Cardiac septum (tissue), 1 donor: ENCODE measurements around the gene GRM4. TPM values are rescaled to one million over a fixed set of nuclear protein-coding genes. Genes with fewer than 3 reads are reported as not detected.

Experiments used
- DNase-seq: peaks from one replicate; pipeline ENCODE4 v3.0.0-alpha.2; 2020; ENCODE audit warnings: low spot score
- intact Hi-C: fragments of 100-400 bp; cut with DNase I; formaldehyde crosslinking; loops from one replicate; pipeline ENCODE4 v1.14.0; 2022
- total RNA-seq: library from RNA; stranded (reverse); fragmentation: NEBNext Ultra II Directional; extraction: Animal tissue kit (Norgen Biotek cat#: 25700); gene quantifications from one replicate; pipeline ENCODE4 v1.2.1, GENCODE V29; 2021
- donor health status: DM: no; HTN: no; CAD: no.

Gene GRM4
- total RNA-seq, 1 donor from 2014 or later = not detected

DNA sequence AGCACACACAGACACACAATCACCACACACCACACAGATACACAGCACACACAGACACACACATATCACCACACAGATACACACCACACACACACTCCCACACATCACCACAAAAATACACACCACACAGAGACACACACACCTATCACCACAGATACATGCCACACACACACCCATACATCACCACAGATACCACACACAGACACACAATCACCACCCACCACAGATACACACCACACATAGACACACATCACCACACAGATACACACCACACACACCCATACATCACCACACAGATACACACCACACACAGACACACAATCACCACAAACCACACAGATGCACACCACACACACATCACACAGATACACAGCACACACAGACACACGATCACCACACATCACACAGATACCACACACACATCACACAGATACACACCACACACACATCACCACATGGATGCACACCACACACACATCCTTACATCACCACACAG is 74.0 kb downstream of the GRM4 start:
- DNase-seq = no peak
- intact Hi-C loops = no loop called here

DNA sequence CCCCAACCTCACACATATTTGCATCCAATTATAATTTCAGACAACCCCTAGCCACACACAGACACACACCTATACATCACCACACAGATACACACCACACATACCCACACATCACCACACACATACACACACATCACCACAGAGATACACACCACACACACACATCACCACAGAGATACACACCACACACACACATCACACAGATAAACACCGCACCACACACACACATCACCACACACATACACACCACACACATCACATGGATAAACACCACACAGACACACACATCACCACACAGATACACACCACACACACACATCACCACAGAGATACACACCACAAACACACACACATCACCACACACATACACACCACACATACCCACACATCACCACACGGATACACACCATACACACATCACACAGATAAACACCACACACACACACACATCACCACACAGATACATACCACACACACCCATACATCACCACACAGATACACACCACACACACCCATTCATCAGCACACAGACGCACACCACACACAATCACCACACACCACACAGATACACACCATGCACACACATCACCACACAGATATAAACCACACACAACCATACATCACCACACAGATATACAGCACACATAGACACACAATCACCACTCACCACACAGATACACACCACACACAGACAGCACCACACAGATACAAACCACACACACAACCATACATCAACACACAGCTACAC is 74.6 kb downstream of the GRM4 start:
- intact Hi-C loops = no loop called here
- no peak for DNase-seq

DNA sequence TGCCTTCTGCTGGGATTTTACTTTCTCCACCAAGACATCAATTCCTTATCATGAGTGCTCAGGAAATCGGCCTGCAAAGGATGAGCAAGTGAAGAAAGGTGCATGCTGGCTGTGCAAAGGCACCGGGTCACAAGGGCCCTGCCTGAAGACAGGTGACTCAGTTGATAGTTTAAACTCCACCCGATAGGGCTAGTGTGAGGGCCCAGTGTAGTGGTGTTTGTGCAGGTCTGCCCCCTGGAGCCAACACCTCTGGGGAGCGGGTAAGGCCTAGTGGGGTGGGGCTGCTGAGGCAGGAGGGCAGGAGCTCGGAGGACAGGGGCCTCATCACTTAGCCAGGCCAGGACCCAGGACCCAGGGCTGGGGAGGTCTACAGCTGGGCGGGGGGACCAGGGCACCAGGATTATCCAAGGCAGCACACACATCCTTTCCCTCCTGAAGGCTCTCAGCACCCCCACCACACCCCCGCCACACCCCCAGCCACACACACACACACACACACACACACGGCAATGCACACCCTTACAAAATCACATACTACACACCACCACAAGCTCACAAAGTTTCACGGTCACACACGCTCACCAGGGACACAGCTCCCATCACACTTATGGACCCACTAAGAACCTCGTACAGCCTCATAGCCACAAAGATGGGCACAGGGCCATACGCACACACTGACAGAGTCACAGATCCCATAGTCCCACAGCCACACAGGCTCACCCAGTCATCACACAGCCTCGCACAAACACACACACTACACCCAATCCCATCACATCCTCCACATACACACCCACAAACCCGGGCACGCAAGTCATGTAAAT is 75.4 kb downstream of the GRM4 start:
- intact Hi-C loops = no loop called here
- DNase-seq = no peak

DNA sequence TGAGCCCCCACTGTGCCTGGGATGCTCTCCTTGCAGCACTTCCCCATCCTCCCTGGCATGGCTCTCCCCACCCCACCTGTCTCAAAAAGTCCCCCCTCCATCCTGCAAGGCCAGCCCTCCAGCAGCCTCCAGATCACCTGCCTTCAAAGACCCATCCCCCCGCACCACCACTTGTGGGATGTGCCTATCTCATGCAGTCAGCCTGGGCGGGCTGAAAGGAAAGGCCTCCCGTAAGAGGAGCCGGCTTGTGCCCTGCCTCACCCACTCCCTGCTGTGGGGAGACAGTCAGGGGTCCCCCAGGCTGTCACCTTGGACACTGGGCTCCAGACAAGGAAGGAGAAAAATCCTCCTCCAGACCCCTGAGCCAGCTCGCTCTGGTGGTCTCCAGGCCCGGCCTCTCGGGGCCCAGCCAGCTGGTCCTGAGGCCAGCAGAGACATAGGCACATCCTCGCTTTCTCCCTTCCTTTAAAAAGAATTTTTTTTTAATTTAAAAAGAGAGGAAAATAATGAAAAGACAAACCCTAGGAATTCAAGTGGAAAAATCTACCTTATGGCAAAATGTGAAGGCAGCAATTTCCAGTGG is 77.3 kb downstream of the GRM4 start:
- intact Hi-C loops = no loop called here
- DNase-seq = no peak

DNA sequence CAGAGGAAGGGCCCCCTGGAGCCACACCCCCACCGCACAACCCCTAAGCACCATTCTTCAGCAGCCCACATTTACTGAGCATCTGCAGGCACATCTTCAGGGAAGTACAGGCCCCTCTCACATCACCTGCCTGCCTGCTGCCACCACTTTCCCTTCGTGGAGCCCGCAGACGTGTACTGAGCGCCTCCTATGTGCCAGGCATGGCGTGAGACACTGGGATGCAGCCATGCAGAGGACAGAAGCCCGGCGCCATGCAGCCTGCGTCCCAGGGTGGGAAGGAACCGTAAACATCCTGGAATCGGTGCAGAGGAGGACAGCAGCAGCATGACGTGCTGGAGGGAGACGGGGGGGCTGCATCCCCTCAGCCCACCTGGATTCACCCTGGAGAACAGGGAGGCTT is 78.1 kb downstream of the GRM4 start:
- no peak for DNase-seq
- intact Hi-C loops = no loop called here

DNA sequence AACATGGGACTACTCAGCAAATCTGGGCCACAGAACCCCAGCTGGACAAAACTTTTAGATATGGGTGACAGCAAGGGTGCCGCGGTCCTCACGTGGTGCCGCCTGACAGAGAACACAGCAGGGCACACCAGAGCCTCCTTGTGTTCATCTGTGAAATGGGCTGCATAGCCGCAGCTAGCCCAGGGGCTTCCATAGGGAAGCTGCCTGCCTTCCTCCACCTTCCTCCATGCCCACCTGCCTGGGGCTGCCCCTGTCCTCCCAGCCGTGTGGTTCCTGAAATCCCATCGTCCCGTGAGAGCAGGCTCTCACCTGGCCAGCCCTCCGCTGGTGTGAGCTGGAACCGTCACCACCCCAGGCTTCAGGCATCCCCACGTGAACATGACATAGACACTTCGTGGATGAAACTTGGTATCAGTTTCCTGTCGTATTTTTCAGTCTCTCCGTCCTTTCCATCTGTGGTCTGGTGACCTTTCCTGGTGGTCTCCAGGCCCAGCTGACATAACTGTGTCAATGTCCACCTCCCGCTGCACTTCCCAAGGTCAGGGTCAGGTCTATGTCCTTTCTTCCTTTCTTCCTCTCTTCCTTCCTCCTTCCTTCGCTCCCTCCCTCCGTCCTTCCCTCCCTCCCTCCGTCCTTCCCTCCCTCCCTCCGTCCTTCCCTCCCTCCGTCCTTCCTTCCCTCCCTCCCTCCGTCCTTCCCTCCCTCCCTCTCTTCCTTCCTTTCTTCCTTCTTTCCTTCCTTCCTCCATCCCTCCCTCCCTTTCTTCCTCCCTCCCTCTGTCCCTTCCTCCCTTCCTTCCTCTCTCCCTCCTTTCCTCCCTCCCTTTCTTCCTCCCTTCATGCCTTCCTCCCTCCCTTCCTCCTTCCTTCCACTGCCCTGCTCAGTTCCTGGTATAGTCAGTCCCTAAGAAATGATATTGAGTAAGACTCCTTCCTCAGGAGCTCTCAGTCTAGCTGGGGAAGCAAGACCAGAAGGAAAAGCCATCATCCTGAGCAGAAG is 78.8 kb downstream of the GRM4 start:
- intact Hi-C loops = no loop called here
- DNase-seq = no peak

DNA sequence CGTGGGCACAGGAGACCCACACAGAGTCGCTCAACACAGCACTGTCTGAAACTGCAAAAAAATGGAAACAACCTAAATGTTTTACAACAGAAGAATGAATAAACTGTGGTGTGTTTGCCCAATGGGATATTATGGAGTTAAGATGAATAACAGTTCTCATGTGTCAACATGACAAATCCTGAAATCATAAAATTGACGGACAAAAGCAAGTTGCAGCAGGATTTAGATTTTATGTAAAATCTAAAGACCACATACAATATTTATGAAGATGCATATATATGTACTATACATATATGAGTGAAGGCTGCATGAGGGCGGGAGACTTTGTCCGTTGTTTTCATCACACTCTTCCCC is 79.7 kb downstream of the GRM4 start:
- DNase-seq = no peak
- intact Hi-C loops = no loop called here

DNA sequence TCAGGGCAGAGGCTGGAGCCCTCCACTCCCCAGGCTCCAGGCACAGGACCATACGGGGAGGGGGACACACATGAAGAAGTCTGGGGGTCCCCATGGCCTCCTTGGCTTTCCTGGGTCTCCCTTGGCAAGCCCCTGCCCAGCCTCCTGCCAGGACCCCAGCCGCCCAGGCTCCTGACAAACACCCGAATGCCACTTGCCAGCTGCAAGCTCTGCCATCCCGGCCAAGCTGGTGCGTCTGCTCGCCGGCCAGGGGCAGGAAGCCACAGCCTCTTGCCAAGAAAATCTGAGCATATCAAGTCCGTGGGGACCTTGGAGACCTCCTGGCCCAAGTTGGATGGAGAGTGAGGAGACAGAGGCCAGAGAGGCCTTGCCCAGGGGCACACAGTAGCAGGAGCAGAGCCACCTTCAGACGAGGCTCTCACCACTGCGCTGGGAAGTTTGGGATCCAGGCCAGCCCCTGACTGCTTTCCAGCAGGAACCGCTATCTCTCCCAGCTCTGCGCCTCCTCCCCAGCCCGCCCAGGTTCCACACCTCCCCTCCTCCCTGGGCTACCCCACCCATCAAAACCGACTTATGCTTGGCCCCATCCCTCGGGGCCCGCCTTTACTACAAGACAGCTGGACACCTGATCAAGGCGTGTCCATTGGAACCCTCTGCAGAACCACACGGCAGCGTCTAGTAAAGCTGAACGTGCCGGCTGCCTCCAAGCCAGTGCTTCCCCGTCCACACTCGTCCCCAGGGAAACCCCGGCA is 80.2 kb downstream of the GRM4 start:
- DNase-seq = no peak
- intact Hi-C loops = no loop called here

DNA sequence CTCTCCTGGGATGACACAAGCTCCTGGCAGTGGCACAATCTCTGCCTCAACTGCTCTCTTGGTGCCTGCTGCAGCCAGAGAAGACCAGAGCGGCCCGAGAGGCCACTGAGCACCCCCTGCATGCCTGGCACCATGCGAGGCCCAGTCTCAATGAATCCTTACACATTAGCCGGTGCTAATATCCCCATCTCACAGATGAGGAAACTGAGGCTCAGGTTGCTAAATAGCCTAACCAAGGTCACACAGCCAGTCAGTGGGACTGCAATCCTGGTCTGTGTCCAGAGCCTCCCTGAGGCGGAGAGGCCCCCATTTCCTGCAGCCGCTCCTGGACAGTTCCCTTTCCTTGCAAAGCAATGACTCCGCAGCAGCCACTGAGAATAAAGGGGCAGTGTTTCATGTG is 81.2 kb downstream of the GRM4 start:
- intact Hi-C loops = no loop called here
- DNase-seq = no peak

DNA sequence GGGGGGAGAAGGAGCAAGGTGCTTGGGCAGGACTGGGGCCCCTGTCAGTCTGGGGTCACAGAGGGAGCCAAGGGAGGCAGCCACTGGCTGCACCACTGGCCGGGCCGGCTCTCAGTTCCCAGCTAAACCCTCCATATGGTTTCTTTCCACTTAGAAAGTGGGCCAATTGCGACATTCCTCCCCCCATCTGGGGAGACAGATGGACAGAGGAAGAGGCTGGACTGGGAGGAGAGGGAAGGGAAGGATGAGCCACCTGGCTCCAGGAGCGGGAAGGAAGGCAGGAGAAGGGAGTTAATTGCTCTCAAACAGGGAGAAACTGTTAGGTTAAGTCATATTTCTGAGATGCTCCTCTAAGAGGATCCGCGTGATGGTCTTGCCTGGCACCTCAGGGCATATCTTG is 82.2 kb downstream of the GRM4 start:
- intact Hi-C loops = no loop called here
- no peak for DNase-seq

DNA sequence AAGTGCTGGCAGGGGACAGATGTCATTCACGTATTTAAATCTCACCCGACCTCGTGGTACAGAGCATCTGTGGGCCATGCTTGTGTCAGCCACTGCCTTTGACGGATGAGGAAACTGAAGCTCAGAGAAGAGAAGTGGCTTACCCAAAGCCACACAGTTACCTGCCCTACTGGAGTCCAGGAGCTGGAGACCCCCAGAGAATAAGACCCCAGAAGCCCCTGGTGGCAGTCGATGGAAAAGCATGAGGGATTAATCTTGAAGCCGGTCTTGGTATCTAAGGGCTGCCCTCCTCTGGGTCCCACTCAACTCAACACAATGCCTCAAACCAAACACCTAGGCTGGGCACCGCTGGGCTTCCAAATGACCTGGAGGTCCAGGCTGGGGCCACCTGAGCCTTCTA is 83.1 kb downstream of the GRM4 start:
- intact Hi-C loops = no loop called here
- DNase-seq = no peak

DNA sequence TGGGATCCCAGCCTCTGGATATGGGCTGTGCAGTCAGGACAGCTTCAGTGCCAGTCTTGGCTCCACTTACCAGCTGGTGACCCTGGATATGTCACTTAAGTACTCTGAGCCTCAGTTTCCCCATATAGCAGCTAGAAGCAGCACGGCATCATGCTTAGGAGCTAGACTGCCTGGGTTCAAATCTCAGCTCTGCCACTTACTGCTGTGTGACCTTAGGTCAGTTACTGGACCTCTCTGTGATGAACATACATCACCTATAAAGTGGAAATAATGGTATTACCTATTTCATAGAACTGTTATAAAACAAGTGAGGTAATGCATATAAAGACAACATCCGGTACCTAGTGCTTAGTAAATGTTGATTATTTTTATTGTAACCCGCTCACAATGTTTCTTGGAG is 83.7 kb downstream of the GRM4 start:
- no peak for DNase-seq
- intact Hi-C loops = no loop called here

DNA sequence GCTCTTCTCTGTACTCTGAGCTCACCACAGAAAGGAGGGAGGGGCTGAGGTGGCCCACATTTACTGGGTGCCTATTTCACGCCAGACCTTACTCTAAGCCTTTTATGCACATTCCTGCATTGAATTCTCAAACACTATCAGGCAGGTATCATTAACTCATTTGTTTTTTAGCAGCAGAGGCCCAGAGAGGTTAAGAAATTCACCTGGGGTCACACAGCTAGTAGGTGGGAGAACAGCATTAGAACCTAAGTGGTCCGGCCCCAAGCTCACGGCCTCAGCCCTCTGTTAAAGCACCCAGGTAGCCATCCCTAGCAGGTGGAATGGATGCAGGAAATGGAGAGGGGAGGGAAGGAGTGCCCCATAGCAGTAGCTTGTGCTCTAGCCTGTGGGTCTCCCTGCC is 84.5 kb downstream of the GRM4 start:
- intact Hi-C loops = no loop called here
- no peak for DNase-seq

DNA sequence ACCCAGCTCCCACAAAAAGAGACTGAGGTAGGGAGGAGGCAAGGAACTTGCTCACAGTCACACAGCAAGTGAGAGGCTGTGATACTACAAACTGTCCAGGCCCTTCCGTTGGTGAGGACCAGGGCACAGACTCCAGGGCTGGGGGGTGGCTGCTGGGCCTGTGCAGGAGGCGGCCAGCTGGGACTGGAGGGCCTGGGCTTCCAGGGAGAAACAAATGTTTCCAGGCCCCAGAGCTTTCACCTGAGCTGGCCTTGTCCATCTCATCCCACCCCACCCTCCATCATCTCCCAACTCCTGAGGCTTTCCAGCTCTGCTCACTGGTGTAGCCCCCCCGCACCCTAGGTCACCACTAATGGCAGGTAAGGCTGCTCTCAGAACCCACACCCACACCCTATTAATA is 86.0 kb downstream of the GRM4 start:
- intact Hi-C loops = loop anchor here (10.0 kb wide), 1 partner anchor 285 kb away; no protein-coding TSS in a partner anchor
- DNase-seq = no peak

DNA sequence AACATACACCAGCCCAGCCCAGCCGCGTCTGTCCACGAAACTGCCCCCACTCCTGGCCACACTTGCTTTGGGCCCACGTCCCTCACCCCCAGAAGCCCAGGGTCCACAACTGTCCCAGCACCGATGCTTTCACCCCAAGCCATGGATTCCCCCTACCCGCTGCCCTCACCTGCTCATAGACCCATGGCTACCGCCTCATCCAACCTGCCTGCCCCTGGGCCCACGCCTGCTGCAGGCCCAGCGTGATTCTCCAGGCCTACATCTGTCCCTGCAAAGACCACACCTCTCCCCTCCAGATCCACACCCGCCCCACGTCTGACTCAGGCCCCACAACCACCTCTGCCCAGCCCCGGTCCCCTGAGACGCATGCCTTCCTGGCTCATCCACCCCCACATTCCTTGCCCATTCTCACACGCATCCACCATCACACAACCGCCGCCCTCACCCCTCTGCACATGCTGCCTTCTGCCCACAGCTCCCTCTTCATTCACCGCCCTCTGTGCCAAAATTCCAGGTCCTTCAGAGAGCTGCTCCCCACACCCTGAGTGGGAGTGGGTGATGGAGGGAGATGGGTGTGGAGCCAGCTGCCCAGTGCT is 86.7 kb downstream of the GRM4 start:
- DNase-seq = no peak
- intact Hi-C loops = loop anchor here (10.0 kb wide), 1 partner anchor 284 kb away; no protein-coding TSS in a partner anchor

DNA sequence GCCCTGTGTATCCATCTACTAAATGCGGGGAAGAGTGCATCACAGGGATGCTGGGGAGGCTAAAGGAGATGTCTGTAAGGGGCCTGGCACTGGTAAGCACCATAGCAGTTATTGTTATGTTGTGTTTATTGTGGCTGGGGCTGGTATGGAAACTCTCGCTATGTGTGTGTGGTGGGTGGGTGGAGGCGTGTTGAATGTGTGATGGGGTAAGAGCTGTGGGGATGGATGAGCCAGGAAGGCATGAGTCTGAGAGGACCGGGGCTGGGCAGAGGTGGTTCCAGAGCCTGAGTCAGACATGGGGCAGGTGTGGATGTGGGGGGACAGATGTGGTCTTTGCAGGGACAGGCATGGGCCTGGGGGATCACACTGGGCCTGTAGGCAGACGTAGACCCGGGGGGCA is 88.1 kb downstream of the GRM4 start:
- intact Hi-C loops = loop anchor here (10.0 kb wide), 1 partner anchor 283 kb away; no protein-coding TSS in a partner anchor
- DNase-seq = no peak

DNA sequence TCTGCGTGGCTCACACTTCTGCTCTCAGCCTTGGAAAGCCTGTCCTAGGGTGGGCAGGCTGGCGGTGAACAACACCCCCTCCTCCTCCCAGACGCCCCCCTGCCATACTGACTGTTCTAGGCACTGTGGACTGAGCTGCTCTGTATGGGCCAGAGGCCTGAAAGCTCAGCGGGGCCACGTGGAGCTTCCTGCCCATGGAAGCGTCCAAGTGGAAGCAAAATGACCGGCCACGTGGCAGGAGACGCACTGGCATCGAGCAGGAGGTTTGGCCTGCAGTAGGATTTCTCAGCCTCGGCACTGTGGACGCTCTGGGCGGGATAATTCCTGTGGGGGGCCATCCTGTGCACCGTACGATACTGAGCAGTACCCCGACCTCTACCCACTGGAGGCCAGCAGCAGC is 88.7 kb downstream of the GRM4 start:
- DNase-seq = no peak
- intact Hi-C loops = loop anchor here (10.0 kb wide), 1 partner anchor 282 kb away; no protein-coding TSS in a partner anchor
